Neural crest cell (in vitro differentiated cells): ENCODE data around the gene SETBP1. TPM values are rescaled to one million over a fixed set of nuclear protein-coding genes. Genes with fewer than 3 reads are reported as not detected.

Experiments used
- DNase-seq: peaks from one replicate; pipeline ENCODE4 v3.0.0; 2021; ENCODE audit warnings: low read depth, mixed read lengths, low spot score
- H3K27ac Mint-ChIP-seq: one replicate; pipeline ENCODE4 v1.8.0; 2021; ENCODE audit warnings: mild to moderate bottlenecking, mixed read lengths; ENCODE audit not compliant: unreplicated experiment
- H3K27me3 Mint-ChIP-seq: 2 replicates; pipeline ENCODE4 v1.8.0; 2021; ENCODE audit warnings: low read depth, mild to moderate bottlenecking, mixed read lengths
- H3K36me3 Mint-ChIP-seq: 2 replicates; pipeline ENCODE4 v1.8.0; 2021; ENCODE audit warnings: low read depth, mild to moderate bottlenecking, mixed read lengths
- H3K4me1 Mint-ChIP-seq: 2 replicates; pipeline ENCODE4 v1.8.0; 2021; ENCODE audit warnings: mixed read lengths
- H3K4me3 Mint-ChIP-seq: one replicate; pipeline ENCODE4 v1.8.0; 2021; ENCODE audit warnings: mild to moderate bottlenecking, mixed read lengths
- H3K9me3 Mint-ChIP-seq: 2 replicates; pipeline ENCODE4 v1.8.0; 2021; ENCODE audit warnings: mixed read lengths
- total RNA-seq: library from RNA; stranded (reverse); gene quantifications from 2 replicates; pipeline ENCODE4 v1.2.1, GENCODE V29; 2021
- TF ChIP-seq, protein P1 (sequence below): fragments of 200-600 bp; sonication (generic); conservative IDR thresholded peaks from 2 replicates; pipeline ENCODE4 v1.5.0; 2021; ENCODE audit warnings: antibody characterized with exemption, mild to moderate bottlenecking

The SETBP1 gene
- total RNA-seq, 1 donor from 2014 or later = 38.9 TPM

GRCh38 chr18:44958455-44958854 is 277.8 kb downstream of the SETBP1 start:
- no peak for DNase-seq
- H3K4me3 Mint-ChIP-seq = no peak overlapping the region
- H3K9me3 Mint-ChIP-seq = no peaks in the 10 kb centered on the region
- peaks cover 3% of the 10 kb centered on the region for H3K4me1 Mint-ChIP-seq
- H3K36me3 Mint-ChIP-seq = peaks cover 39% of the 10 kb centered on the region
- TF ChIP-seq, protein P1, sequence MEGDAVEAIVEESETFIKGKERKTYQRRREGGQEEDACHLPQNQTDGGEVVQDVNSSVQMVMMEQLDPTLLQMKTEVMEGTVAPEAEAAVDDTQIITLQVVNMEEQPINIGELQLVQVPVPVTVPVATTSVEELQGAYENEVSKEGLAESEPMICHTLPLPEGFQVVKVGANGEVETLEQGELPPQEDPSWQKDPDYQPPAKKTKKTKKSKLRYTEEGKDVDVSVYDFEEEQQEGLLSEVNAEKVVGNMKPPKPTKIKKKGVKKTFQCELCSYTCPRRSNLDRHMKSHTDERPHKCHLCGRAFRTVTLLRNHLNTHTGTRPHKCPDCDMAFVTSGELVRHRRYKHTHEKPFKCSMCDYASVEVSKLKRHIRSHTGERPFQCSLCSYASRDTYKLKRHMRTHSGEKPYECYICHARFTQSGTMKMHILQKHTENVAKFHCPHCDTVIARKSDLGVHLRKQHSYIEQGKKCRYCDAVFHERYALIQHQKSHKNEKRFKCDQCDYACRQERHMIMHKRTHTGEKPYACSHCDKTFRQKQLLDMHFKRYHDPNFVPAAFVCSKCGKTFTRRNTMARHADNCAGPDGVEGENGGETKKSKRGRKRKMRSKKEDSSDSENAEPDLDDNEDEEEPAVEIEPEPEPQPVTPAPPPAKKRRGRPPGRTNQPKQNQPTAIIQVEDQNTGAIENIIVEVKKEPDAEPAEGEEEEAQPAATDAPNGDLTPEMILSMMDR = no peak
- H3K27me3 Mint-ChIP-seq = no peaks in the 10 kb centered on the region
- H3K27ac Mint-ChIP-seq = no peak overlapping the region

DNA sequence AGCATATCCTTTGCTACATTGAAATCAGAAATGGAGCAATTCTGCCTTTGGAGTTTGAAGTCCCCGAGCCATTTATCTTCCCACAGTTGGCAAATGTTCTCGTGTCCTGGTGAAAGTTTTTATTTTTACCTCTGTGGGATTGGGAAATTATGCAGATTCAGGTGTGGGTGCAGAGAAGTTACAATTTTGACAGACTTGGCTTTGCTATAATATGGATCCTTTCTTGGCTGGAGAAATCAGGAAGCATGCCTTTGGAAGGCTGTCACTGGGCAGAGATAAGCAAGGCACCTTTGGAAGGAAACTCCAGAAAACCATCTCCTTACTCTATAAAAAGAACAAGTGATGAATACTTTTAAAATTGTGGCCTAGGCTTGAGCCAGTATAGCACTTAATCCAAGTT is 278.3 kb downstream of the SETBP1 start:
- H3K27ac Mint-ChIP-seq = no peak overlapping the region
- peaks cover 3% of the 10 kb centered on the region for H3K4me1 Mint-ChIP-seq
- TF ChIP-seq, protein P1 = no peak
- H3K36me3 Mint-ChIP-seq = peaks cover 38% of the 10 kb centered on the region
- no peaks in the 10 kb centered on the region for H3K27me3 Mint-ChIP-seq
- no peaks in the 10 kb centered on the region for H3K9me3 Mint-ChIP-seq
- no peak for DNase-seq
- H3K4me3 Mint-ChIP-seq = no peak overlapping the region

GRCh38 chr18:44960580-44960979 is 279.9 kb downstream of the SETBP1 start:
- DNase-seq = no peak
- Mint-ChIP-seq H3K36me3 (peaks cover 33% of the 10 kb centered on the region), H3K4me3 (no peak overlapping the region), H3K9me3 (no peaks in the 10 kb centered on the region), H3K27me3 (no peaks in the 10 kb centered on the region), H3K27ac (peak overlapping the region; percentile 69), H3K4me1 (peaks cover 3% of the 10 kb centered on the region)
- TF ChIP-seq, protein P1 = no peak

GRCh38 chr18:44961288-44961995 is 280.8 kb downstream of the SETBP1 start:
- Mint-ChIP-seq H3K4me3 (no peak overlapping the region), H3K27me3 (no peaks in the 10 kb centered on the region)

DNA sequence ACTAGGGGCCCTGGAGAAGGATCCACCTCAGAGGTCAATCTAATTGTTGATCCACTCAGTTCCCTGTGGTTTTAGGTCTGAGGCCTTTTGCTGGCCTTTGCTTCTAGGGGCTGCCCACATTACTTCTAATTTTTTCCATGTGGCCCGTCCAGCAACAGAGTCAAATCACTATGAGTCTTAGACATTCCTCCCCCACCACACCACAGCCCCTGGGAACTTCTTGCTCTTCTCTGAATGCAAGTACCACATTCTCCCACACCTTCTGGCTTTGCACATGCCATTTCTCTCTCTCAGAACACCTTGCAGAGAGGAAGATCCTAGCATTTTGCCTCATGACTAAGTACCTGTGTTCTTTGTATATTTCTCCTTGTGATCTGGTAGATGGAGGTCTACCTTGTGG is 286.9 kb downstream of the SETBP1 start:
- no peak for DNase-seq
- Mint-ChIP-seq H3K4me3 (no peak overlapping the region), H3K4me1 (peaks cover 12% of the 10 kb centered on the region), H3K9me3 (no peaks in the 10 kb centered on the region), H3K27me3 (no peaks in the 10 kb centered on the region), H3K27ac (no peak overlapping the region), H3K36me3 (peaks cover 20% of the 10 kb centered on the region)
- TF ChIP-seq, protein P1 = no peak

More at GRCh38 chr18:44961288-44961995, 280.8 kb downstream of the SETBP1 start:
- H3K9me3 Mint-ChIP-seq = no peaks in the 10 kb centered on the region
- peaks cover 28% of the 10 kb centered on the region for H3K36me3 Mint-ChIP-seq
- no peak for DNase-seq
- H3K27ac Mint-ChIP-seq = no peak overlapping the region
- TF ChIP-seq, protein P1 = no peak
- peaks cover 3% of the 10 kb centered on the region for H3K4me1 Mint-ChIP-seq
